Ammon's horn (tissue), 1 donor: ENCODE measurements around the gene L1CAM.

Experiments
- DNase-seq: peaks from one replicate; pipeline ENCODE4 v3.0.0-alpha.2; 2016; ENCODE audit warnings: low spot score

L1CAM gene

DNA sequence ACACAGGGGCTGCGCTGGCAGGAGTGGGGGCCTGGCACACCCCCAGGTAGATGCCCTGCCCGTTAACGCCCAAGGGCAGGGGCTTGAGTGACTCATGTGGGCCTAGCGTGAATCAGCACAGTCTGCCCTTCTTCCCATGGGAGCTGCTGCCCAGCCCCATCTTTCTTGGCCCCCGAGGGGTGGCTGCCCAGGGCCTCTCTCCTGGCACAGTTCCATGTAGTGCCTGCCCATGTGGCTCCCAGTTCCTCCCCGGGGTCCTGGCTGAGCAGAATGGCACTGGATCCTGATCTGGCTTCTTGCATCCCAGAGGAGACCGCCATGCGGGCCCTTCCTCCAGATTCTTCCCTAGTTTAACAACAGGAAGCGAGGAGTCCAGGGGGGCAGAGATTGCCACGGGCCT, 16.4 kb upstream of the L1CAM start:
- no peak for DNase-seq

GRCh38 chrX:153901753-153902140, 15.8 kb upstream of the L1CAM start:
- DNase-seq: no peak

GRCh38 chrX:153900831-153901752, 15.1 kb upstream of the L1CAM start:
- DNase-seq: peak; percentile 28

DNA sequence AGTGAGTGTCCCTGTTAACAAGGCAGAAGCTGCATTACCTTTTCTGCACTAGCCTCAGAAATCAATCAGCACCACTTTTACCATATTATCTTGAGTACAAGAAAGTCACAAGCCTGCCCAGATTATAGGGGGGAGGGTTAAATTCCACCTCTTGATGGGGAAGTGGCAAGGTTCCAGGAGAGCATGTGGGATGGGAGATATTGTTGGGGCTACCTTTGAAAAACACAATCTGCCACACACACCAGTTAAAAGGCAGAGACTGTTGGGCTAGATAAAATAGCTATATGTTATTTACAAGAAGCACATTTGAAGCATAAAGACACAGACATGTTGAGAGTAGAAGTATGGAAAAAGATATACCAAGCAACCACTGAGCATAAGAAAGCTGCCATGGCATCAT, 11.9 kb upstream of the L1CAM start:
- no peak for DNase-seq

DNA sequence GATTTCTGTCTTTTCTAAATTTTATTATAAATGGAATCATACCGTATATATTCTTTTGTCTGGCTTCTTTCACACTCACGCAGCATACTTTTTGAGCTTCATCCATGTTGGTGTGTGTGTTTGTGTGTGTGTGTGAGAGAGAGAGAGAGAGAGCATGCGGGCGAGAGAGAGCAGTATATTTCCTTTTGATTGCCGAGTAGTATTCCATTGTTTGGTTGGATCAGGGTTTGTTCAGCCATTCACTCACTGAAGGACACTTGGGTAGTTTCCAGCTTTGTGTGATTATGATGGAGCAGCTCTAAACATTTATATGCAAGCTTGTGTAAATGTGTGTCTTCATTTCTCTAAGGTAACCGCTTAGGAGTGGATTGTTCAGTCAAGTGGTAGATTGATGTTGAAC, 3.1 kb upstream of the L1CAM start:
- DNase-seq: no peak

DNA sequence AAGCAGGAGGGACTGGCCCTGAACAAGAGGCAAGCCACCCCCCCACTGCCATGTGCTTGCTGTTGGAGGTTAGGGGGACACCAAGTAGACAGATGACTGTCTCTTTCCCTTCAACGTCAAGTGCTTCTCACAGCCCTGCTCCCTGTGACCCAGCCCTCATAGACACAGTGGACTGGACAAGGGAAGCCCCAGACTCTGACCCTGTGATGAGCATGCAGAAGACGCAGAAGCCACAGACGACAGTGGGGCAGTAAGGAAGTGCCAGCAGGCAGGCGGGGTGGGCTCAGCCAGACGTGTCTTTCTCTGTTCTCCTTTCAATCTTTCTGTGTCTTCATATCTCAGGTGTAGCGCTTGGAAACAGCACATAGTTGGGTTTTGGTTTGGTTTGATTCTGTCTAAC, 2.4 kb upstream of the L1CAM start:
- DNase-seq: no peak

- DNase-seq: no peak
Measured at GRCh38 chrX:153887385-153887784, 1.4 kb upstream of the L1CAM start.

GRCh38 chrX:153886915-153887314, 942 bp upstream of the L1CAM start:
- DNase-seq: no peak

GRCh38 chrX:153885208-153885787, 675 bp downstream of the L1CAM start:
- DNase-seq: no peak

DNA sequence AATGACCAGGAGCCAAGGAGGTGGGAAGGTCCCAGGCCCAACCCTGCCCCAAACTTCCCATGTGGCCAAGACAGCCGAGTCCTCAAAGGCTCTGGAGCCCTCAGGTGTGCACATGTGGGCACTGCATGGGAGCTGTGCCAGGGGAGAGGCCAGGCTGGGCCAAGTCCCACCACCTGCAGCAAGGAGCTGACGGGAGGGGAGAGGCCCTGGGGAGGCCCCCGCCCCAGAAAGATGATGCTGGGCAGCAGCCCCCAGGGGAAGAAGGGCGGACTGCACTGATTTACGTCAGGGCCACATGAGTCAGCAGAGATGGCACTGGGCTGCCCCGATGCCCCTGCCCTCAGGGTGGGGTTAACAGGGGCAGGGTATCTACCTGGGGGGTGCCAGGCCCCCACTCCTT, 1.4 kb downstream of the L1CAM start:
- no peak for DNase-seq

- DNase-seq: no peak
Measured at GRCh38 chrX:153884136-153884535, 1.8 kb downstream of the L1CAM start.

GRCh38 chrX:153883163-153883843, 2.7 kb downstream of the L1CAM start:
- DNase-seq: no peak

DNA sequence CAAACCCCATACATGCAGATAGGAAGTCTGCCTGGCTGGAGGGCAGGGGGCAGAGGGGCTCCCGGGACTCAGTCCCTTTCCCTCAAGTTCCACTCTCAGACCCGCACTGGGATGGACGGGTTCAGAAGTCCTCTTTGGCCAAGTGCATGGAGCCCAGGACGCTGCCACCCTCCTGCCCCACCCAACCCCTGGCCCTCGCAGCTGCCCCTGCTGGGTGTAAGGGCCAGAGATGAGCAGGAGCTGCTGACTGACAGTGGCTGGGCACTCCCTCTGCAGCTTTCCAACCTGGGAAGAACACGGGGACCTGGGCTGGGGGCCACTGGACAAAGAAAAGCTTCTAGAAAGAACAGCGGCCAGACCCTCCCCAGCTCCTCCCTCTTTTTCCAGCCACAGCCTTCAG, 3.4 kb downstream of the L1CAM start:
- DNase-seq: no peak

DNA sequence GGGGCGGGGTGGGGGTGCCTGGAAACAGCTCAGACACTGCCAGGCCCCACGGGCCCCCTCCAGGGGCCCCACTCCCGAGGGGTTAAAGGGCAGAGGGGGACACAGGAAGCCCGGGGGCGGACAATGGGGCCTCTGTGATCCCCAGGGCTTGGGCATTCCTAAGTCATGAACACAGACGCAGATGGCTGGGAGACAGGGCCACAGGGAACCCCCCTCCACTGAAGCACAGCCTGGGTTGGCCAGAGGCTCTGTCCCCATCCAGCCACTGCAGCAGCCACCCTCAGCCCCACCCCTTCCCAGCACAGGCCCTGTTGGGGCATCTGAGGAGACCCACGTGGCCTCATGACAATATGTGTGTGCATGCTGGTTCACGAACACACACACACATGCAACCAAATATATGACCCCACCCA, 3.9 kb downstream of the L1CAM start:
- DNase-seq: peak; percentile 24

GRCh38 chrX:153881281-153881680, 4.7 kb downstream of the L1CAM start:
- DNase-seq: no peak

- no peak for DNase-seq
Measured at GRCh38 chrX:153880440-153880815, 5.5 kb downstream of the L1CAM start.

DNA sequence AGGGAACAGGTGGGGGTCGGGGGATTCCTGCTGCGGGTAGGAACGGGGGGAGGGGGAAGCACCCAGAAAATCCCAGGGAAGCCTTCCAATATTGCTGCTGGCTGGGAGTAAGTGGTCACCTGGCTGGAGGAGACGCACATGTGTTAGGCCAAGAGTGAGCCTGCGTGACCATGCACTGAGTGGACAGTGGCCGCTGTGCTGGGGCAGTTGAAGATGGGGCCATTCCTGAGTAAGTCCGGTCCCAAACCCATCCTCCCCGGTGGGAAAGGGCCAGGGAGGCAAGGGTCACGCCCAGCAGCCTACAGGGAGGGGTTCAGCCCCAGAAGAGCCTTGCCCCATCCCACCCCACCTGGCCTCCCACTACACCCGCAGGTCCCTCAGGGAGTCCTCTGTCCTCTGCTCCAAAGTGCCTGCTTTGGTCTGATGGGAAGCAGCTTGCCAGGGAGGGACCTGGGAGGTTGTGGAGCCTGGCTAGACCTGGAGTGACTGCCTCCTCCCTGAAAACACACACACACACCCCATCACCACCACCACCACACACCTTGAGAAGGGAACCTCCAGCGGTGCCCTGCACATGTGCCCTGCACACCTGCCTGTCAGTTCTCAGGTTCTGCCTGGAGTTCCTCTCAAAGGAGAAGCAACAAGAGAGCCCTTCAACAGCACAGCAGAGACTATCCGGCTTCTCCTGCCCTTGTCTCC, 6.1 kb downstream of the L1CAM start:
- no peak for DNase-seq

DNA sequence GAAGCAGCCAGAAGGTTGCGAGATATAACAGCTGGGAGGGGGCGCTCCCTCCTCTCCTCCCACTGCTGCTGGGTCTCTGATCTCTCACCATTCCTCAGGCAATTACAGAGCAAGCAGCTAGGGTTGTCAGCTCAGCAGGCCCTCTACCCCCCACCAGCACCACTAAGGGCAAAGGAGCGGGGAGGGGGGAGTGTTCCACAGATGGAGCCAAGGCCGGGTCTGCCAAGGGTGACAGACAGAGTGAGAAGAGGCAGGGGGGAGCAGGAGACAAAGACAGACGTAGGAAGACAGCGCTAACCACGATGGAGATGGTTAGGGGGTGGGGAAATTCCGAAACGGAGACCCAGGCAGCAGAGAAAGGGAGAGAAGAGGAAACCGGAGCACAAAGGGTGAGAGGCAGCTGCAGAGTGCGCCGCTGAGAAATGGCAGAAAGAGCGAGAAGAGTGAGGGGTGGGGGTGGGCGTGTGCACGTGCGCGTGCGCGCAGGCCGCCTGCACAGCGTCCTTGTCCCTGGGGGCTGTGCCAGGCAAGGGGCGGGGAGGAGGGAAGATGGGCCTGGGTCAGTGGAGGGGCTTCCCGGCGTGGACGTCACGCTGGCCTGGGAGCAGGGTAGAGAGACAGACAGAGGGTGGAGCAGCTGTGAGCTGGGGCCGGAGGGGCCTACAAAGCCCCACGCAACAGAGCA, 6.9 kb downstream of the L1CAM start:
- DNase-seq: no peak

GRCh38 chrX:153878345-153878744, 7.6 kb downstream of the L1CAM start:
- DNase-seq: no peak

GRCh38 chrX:153877571-153878261, 8.3 kb downstream of the L1CAM start:
- no peak for DNase-seq

GRCh38 chrX:153876112-153876491, 9.9 kb downstream of the L1CAM start:
- DNase-seq: no peak
